CD4-positive, alpha-beta T cell (primary cell): Measurements from ENCODE around the gene GAGE12J. TPM values are rescaled to one million over a fixed set of nuclear protein-coding genes. Genes with fewer than 3 reads are reported as not detected.

ENCODE experiments used
- ATAC-seq: fragments of 200-7000 bp; cut with Tn5 transposase; one replicate; pipeline ENCODE4 v1.10.0; 2022; ENCODE audit warnings: mild to moderate bottlenecking; ENCODE audit not compliant: poor library complexity
- CTCF ChIA-PET: fragments of 350-600 bp; sonication (Branson Sonifier 250); formaldehyde crosslinking; loops from one replicate; lab custom pipeline; 2021; ENCODE audit warnings: antibody characterized with exemption, inconsistent platforms; lab: Charles Lee
- POLR2A ChIA-PET: fragments of 350-600 bp; sonication (Branson Sonifier 250); formaldehyde crosslinking; loops from one replicate; lab custom pipeline; 2021; ENCODE audit warnings: antibody characterized with exemption, inconsistent platforms; lab: Charles Lee
- DNase-seq, 14 experiments: peaks; one replicate each; pipeline ENCODE4 v3.0.0-alpha.2; 2013 to 2020; ENCODE audit warnings: mixed read lengths in 2 of 14
- H3K27ac ChIP-seq, 2 donors: one replicate each; pipeline versions ENCODE4 v1.5.1 to v1.7.0; 2013; ENCODE audit warnings: low read length in 2 of 2, low read depth in 1 of 2, mild to moderate bottlenecking in 1 of 2
- H3K27me3 ChIP-seq, 2 experiments: 1 replicate in 1 of 2; 2 replicates in 1 of 2; pipeline versions ENCODE4 v1.6.1 to v1.7.0; 2013; ENCODE audit warnings: low read length in 2 of 2, control low read depth in 1 of 2, mild to moderate bottlenecking in 1 of 2, moderate library complexity in 1 of 2; ENCODE audit not compliant: insufficient read depth in 2 of 2, control insufficient read depth in 1 of 2
- H3K36me3 ChIP-seq: one replicate; pipeline ENCODE4 v1.6.1; 2013; ENCODE audit warnings: low read length, control low read depth; ENCODE audit not compliant: insufficient read depth
- H3K4me1 ChIP-seq: one replicate; pipeline ENCODE4 v1.6.1; 2013; ENCODE audit warnings: low read length, control low read depth; ENCODE audit not compliant: insufficient read depth
- H3K4me3 ChIP-seq: one replicate; pipeline ENCODE4 v1.5.1; 2013; ENCODE audit warnings: mild to moderate bottlenecking, low read length, moderate library complexity
- H3K9me3 ChIP-seq, 2 experiments: 1 replicate in 1 of 2; 2 replicates in 1 of 2; pipeline versions ENCODE4 v1.6.1 to v1.7.0; 2013; ENCODE audit warnings: low read length in 2 of 2, mild to moderate bottlenecking in 2 of 2, control low read depth in 1 of 2, moderate library complexity in 1 of 2; ENCODE audit not compliant: control insufficient read depth in 1 of 2, insufficient read depth in 1 of 2
- H3K27ac Mint-ChIP-seq: one replicate; pipeline ENCODE4 v1.8.0; 2020; ENCODE audit warnings: mixed read lengths
- H3K27me3 Mint-ChIP-seq: one replicate; pipeline ENCODE4 v1.8.0; 2021; ENCODE audit warnings: mixed read lengths
- H3K36me3 Mint-ChIP-seq: one replicate; pipeline ENCODE4 v1.8.0; 2021; ENCODE audit warnings: low read depth, mixed read lengths
- H3K4me1 Mint-ChIP-seq: one replicate; pipeline ENCODE4 v1.8.0; 2021; ENCODE audit warnings: low read depth, mixed read lengths
- H3K4me3 Mint-ChIP-seq: one replicate; pipeline ENCODE4 v1.8.0; 2020; ENCODE audit warnings: mild to moderate bottlenecking, mixed read lengths
- H3K9me3 Mint-ChIP-seq: one replicate; pipeline ENCODE4 v1.8.0; 2020; ENCODE audit warnings: mixed read lengths
- intact Hi-C, 2 experiments: fragments of 100-400 bp; cut with DNase I in 1 of 2; cut with micrococcal nuclease in 1 of 2; formaldehyde crosslinking; loops; one replicate each; pipeline versions ENCODE4 v1.15.1 to v1.9.0; 2023 to 2025; cut with DNase I, micrococcal nuclease
- total RNA-seq, 174 experiments: library from RNA in 2 of 174; stranded (reverse) in 2 of 174; gene quantifications; one replicate each; pipeline ENCODE4 v1.2.3 and lab custom pipeline; 2021 to 2026
- TF ChIP-seq, protein P1 (sequence below): fragments of 200-600 bp; IDR thresholded peaks from one replicate; pipeline ENCODE4 v1.8.0; 2022; ENCODE audit warnings: antibody characterized with exemption, mild to moderate bottlenecking

GAGE12J gene
- total RNA-seq, 2 experiments from 2014 or later: not detected

- Histone ChIP-seq H3K27me3 (no peaks in the 10 kb centered on the region), H3K4me1 (peaks cover 37% of the 10 kb centered on the region), H3K27ac (no peak overlapping the region), H3K36me3 (peaks cover 3% of the 10 kb centered on the region), H3K4me3 (no peak overlapping the region), H3K9me3 (no peaks in the 10 kb centered on the region)
- intact Hi-C loops: no loop called here
- DNase-seq (no peak), ATAC-seq (no peak)
- TF ChIP-seq, protein P1, sequence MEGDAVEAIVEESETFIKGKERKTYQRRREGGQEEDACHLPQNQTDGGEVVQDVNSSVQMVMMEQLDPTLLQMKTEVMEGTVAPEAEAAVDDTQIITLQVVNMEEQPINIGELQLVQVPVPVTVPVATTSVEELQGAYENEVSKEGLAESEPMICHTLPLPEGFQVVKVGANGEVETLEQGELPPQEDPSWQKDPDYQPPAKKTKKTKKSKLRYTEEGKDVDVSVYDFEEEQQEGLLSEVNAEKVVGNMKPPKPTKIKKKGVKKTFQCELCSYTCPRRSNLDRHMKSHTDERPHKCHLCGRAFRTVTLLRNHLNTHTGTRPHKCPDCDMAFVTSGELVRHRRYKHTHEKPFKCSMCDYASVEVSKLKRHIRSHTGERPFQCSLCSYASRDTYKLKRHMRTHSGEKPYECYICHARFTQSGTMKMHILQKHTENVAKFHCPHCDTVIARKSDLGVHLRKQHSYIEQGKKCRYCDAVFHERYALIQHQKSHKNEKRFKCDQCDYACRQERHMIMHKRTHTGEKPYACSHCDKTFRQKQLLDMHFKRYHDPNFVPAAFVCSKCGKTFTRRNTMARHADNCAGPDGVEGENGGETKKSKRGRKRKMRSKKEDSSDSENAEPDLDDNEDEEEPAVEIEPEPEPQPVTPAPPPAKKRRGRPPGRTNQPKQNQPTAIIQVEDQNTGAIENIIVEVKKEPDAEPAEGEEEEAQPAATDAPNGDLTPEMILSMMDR: no peak
- ChIA-PET CTCF (no interaction called here), POLR2A (interaction anchor here (2.3 kb wide), 1 partner anchor 17 kb away, joined by 6 read pairs; the partner anchor contains the start of gene PPP1R3F)
- Mint-ChIP-seq H3K9me3 (no peaks in the 10 kb centered on the region), H3K36me3 (peaks cover 13% of the 10 kb centered on the region), H3K27ac (no peak overlapping the region), H3K4me1 (peaks cover 30% of the 10 kb centered on the region), H3K27me3 (no peaks in the 10 kb centered on the region), H3K4me3 (no peak overlapping the region)
Measured at GRCh38 chrX:49286136-49286535, 35.7 kb upstream of the GAGE12J start.

DNA sequence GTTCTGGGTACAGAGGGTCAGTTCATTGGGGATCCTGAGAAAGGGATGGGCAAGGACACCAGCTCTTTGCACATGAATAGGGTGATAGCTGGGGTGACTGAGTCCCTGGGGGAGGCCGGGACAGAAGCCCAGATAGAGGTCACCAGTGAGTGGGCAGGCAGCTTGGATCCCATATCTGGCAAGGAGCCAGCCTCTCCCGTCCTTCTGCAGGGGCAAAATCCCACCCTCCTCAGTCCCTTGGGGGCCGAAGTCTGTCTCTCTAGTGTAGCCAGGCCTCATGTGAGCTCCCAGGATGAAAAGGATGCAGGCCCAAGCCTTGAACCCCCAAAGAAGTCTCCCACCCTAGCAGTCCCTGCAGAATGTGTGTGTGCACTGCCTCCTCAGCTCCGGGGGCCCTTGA, 35.3 kb upstream of the GAGE12J start:
- Mint-ChIP-seq H3K36me3 (peaks cover 13% of the 10 kb centered on the region), H3K4me3 (no peak overlapping the region), H3K4me1 (peaks cover 29% of the 10 kb centered on the region), H3K27me3 (no peaks in the 10 kb centered on the region), H3K9me3 (no peaks in the 10 kb centered on the region), H3K27ac (no peak overlapping the region)
- Histone ChIP-seq H3K27ac (no peak overlapping the region), H3K4me1 (peaks cover 34% of the 10 kb centered on the region), H3K27me3 (no peaks in the 10 kb centered on the region), H3K9me3 (no peaks in the 10 kb centered on the region), H3K36me3 (peaks cover 3% of the 10 kb centered on the region), H3K4me3 (no peak overlapping the region)
- TF ChIP-seq, protein P1: no peak
- CTCF ChIA-PET: no interaction called here
- POLR2A ChIA-PET: interaction anchor here (2.3 kb wide), 1 partner anchor 17 kb away, joined by 6 read pairs; the partner anchor contains the start of gene PPP1R3F
- DNase-seq (no peak), ATAC-seq (no peak)
- intact Hi-C loops: no loop called here

GRCh38 chrX:49287665-49288064, 34.2 kb upstream of the GAGE12J start:
- no peak overlapping the region for H3K4me3 Mint-ChIP-seq

More at GRCh38 chrX:49287665-49288064, 34.2 kb upstream of the GAGE12J start:
- Histone ChIP-seq H3K9me3 (no peaks in the 10 kb centered on the region), H3K27me3 (no peaks in the 10 kb centered on the region), H3K36me3 (peaks cover 3% of the 10 kb centered on the region), H3K27ac (no peak overlapping the region), H3K4me3 (no peak overlapping the region), H3K4me1 (peaks cover 38% of the 10 kb centered on the region)
- Mint-ChIP-seq H3K27ac (no peak overlapping the region), H3K36me3 (peaks cover 6% of the 10 kb centered on the region), H3K9me3 (no peaks in the 10 kb centered on the region), H3K4me1 (peaks cover 31% of the 10 kb centered on the region), H3K27me3 (no peaks in the 10 kb centered on the region)
- no peak for ATAC-seq
- TF ChIP-seq, protein P1: no peak
- peak in 1 of 14 experiments; percentile 17 for DNase-seq
- CTCF ChIA-PET: interaction anchor here (1.0 to 1.3 kb wide), 2 partner anchors 11 to 12 kb away, joined by 3 read pairs; no protein-coding TSS in a partner anchor
- POLR2A ChIA-PET: interaction anchor here (1.1 to 2.3 kb wide), 3 partner anchors 11 to 18 kb away, joined by 3 to 6 read pairs (median 6); partner anchors contain the start of gene PPP1R3F
- intact Hi-C loops: no loop called here
